Cardiac septum (tissue), 1 donor: ENCODE data around the gene SLC16A10. TPM values are rescaled to one million over a fixed set of nuclear protein-coding genes. Genes with fewer than 3 reads are reported as not detected.

Experiments used
- DNase-seq: peaks from one replicate; pipeline ENCODE4 v3.0.0-alpha.2; 2020; ENCODE audit warnings: low spot score
- intact Hi-C: fragments of 100-400 bp; cut with DNase I; formaldehyde crosslinking; loops from one replicate; pipeline ENCODE4 v1.14.0; 2022
- total RNA-seq: library from RNA; stranded (reverse); fragmentation: NEBNext Ultra II Directional; extraction: Animal tissue kit (Norgen Biotek cat#: 25700); gene quantifications from one replicate; pipeline ENCODE4 v1.2.1, GENCODE V29; 2021
- donor health status: DM: no; HTN: no; CAD: no.

The SLC16A10 gene
- total RNA-seq, 1 donor from 2014 or later = 5.0 TPM

DNA sequence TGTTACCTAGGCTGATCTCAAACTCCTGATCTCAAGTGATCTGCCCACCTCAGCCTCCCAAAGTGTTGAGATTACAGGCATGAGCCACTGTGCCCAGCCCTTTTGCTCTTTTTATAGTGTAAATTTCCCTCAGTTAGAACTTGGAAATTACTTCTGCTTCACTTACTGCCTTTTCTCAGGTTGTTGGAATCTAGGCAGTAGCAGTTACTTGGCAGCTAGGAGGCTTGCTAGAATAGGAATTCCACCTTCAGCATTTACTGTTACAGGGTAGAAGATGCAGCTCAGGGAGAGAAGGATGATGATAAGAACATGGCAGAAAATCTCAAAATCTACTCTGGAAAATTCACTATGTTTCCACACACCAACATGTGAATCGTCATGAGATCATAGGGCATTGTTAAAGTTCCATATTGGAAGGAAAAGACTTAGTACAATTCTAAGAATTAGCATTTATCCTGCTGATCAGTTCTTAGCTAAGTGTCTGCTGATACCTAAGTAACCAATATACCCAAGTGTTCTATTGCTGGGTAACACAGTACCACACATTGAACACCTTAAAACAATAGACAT is 182.2 kb downstream of the SLC16A10 start:
- no peak for DNase-seq
- intact Hi-C loops = loop anchor here (10.0 kb wide), 1 partner anchor 375 kb away; no protein-coding TSS in a partner anchor

DNA sequence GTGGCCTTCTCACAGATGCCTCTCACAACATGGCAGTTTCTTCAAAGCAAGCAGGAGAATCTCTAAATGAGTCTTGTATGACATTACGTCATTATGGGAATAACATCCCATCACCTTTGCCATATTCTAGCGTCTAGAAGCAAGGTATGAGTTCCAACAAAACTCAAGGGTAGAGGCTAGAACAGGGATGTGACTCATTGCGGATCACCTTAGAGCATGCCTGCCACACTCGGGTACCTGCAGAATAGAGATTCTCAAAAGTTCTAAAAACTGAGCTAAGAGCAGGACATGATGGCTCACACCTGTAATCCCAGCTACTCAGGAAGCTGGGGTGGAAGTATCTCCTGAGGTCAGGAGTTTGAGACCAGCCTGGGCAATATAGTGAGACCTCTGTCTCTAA is 182.8 kb downstream of the SLC16A10 start:
- no peak for DNase-seq
- intact Hi-C loops = no loop called here

GRCh38 chr6:111274593-111275217 is 187.4 kb downstream of the SLC16A10 start:
- intact Hi-C loops = no loop called here

GRCh38 chr6:111276335-111276734 is 189.0 kb downstream of the SLC16A10 start:
- no peak for DNase-seq
- intact Hi-C loops = no loop called here

More at GRCh38 chr6:111274593-111275217, 187.4 kb downstream of the SLC16A10 start:
- no peak for DNase-seq

DNA sequence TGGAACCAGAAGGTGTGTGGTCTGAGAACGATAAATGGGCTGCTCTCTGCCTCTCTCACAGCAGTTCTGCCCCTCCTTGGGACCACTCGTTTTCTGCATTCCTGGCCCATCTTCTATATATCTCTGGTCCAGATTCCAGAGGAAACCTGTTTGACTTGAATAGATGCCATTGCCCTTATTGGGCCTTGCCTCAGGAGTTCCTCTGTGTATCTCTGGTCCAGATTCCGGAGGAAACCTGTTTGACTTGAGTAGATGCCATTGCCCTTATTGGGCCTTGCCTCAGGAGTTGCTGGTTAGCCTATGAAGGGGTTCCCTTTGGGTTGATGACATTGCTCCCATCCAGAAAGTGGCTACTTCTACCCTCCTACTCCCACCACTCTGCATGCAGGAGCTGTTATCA is 189.4 kb downstream of the SLC16A10 start:
- DNase-seq = no peak
- intact Hi-C loops = no loop called here

- intact Hi-C loops = no loop called here
- no peak for DNase-seq
Measured at GRCh38 chr6:111277819-111278218, 190.5 kb downstream of the SLC16A10 start.

DNA sequence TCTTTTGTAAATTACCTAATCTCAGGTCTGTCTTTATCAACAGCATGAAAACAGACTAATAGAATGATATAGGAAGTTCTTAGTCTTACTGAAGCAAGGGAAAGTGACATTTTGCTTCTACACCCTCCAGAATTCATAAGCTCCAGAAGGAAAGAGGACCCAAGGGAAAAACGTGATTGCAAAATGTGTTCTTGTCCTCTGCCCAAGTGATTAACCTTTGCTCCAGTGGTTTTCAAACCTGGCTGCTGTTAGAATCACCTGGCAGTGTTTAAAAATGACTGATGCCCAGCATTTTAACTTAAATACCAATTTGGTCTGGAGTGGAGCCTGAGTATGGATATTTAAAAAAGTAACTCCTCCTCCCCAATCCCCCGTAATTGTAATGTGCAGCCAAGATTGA is 191.4 kb downstream of the SLC16A10 start:
- DNase-seq = no peak
- intact Hi-C loops = no loop called here

- DNase-seq = no peak
- intact Hi-C loops = no loop called here
Measured at GRCh38 chr6:111280445-111280955, 193.2 kb downstream of the SLC16A10 start.

Other genes starting within 250 kb of the SLC16A10 start
- gene AMD1, start 212.7 kb upstream of the SLC16A10 start, total RNA-seq = 46.0 TPM
- 96.6 TPM for gene GTF3C6, start 128.8 kb upstream of the SLC16A10 start, total RNA-seq
- 19.9 TPM for gene RPF2, start 105.5 kb upstream of the SLC16A10 start, total RNA-seq